ENCODE results near the gene KRT15. TPM values are rescaled to one million over a fixed set of nuclear protein-coding genes. Genes with fewer than 3 reads are reported as not detected.

KRT15 gene
- total and polyA plus RNA-seq, 2 of the 4 experiments (the other 2 are of a cell fraction): 2.9 to 5.3 TPM

DNA sequence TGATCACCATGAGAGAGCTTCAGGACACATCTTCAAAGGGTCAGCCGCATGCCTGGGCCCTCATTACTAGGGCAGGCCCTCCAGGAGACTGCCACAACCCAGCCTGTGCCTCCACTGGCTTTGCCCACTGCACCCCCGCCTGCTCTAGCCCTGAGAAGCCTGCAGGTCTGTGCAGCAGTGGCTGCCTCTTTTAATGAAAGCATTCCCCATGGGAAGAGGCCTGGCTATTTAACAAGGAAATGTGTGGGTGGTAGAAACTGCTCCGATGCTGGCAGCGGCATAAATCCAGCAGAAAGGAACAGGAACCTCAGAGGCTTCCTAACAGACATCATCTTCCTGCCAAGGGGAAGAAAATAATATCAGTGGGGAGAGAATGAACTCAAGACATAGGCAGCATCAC, 51.1 kb downstream of the KRT15 start:
- Histone ChIP-seq H2AK5ac (ENCODE audit: low read depth, low read length) (no peak overlapping the region), H2BK20ac (ENCODE audit: low read depth, low read length) (no peak overlapping the region), H3K36me3 (ENCODE audit: control insufficient read depth, insufficient read depth, low read length) (no peaks in the 10 kb centered on the region), H3K27ac (ENCODE audit: insufficient read depth, low read length) (no peak overlapping the region), H3K79me1 (ENCODE audit: low read depth in 1 of 2, low read length in 2 of 2) (no peaks in the 10 kb centered on the region), H3K14ac (replicated peaks; ENCODE audit: low read depth, low read length) (no peak overlapping the region), H3K23ac (ENCODE audit: low read depth, low read length) (no peak overlapping the region), H3K4me3 (ENCODE audit: insufficient read depth, low read depth, low read length) (no peak overlapping the region), H3K9me1 (ENCODE audit: insufficient read depth, low read length) (no peaks in the 10 kb centered on the region), H4K20me1 (ENCODE audit: insufficient read depth, low read length) (no peaks in the 10 kb centered on the region; the same call in 1 of the 2 replicates), H2BK120ac (ENCODE audit: low read depth, low read length) (no peak overlapping the region), H4K5ac (ENCODE audit: low read depth, low read length) (no peak overlapping the region), H3K4ac (ENCODE audit: low read depth, low read length) (no peak overlapping the region), H3K27me3 (ENCODE audit: control insufficient read depth, insufficient read depth, low read length) (peaks cover 24% of the 10 kb centered on the region), H4K91ac (ENCODE audit: insufficient read depth, low read depth, low read length) (no peak overlapping the region), H2BK15ac (ENCODE audit: low read depth, low read length) (no peak overlapping the region), H3K9ac (ENCODE audit: low read depth, low read length) (no peak overlapping the region), H3K56ac (ENCODE audit: extremely low read depth, insufficient read depth, low read length) (no peak overlapping the region), H3K4me2 (ENCODE audit: low read depth, low read length) (no peak overlapping the region), H2BK5ac (ENCODE audit: low read depth, low read length, poor library complexity, severe bottlenecking) (no peak overlapping the region), H2AFZ (replicated peaks; ENCODE audit: low read length, poor library complexity) (no peak overlapping the region), H3K4me1 (ENCODE audit: control insufficient read depth, insufficient read depth, low read length) (peaks cover 8% of the 10 kb centered on the region), H2AK9ac (replicated peaks; ENCODE audit: low read depth, low read length, poor library complexity) (no peak overlapping the region), H4K8ac (ENCODE audit: low read depth in 2 of 2, low read length in 2 of 2) (no peak overlapping the region), H3K9me3 (ENCODE audit: control insufficient read depth, insufficient read depth, low read length) (peaks cover 20% of the 10 kb centered on the region), H3K18ac (ENCODE audit: low read depth, low read length) (no peak overlapping the region; the same call in 1 of the 2 replicates)
- intact Hi-C loops (cut with micrococcal nuclease): no loop called here
- dilution Hi-C loops (cut with HindIII; ENCODE audit: low sequenced_read_pairs, unreplicated experiment): no loop called here
- ATAC-seq (ENCODE audit: low read depth): no peak
- no TSS peak for BruUV-seq (replicated peaks)
- ChIA-PET POLR2A (ENCODE audit: unreplicated experiment) (interaction anchor here (0.6 kb wide), 1 partner anchor 410 kb away, joined by 12 read pairs; no protein-coding TSS in a partner anchor), CTCF (no interaction called here)
- TF ChIP-seq CEBPB (IDR thresholded peaks at IDR 0.05; ENCODE audit: low read depth, low read length): no peak
- TF ChIP-seq ELK1 (IDR thresholded peaks at IDR 0.05; ENCODE audit: borderline replicate concordance, low read depth, low read length): no peak
- TF ChIP-seq USF2 (IDR thresholded peaks at IDR 0.05; ENCODE audit: low read depth, low read length): no peak
- no peak for TF ChIP-seq RFX5 (IDR thresholded peaks at IDR 0.05; ENCODE audit: low read depth, low read length)
- TF ChIP-seq POLR2A (IDR thresholded peaks at IDR 0.05; ENCODE audit: low read depth, low read length): no peak
- no peak for TF ChIP-seq FOS (IDR thresholded peaks at IDR 0.05; ENCODE audit: low read depth, low read length)
- TF ChIP-seq RCOR1 (IDR thresholded peaks at IDR 0.05; ENCODE audit: insufficient replicate concordance, low read length): no peak
- TF ChIP-seq MXI1 (IDR thresholded peaks at IDR 0.05; ENCODE audit: borderline replicate concordance, low read depth, low read length): no peak
- TF ChIP-seq SMC3 (IDR thresholded peaks at IDR 0.05; ENCODE audit: low read depth, low read length): no peak
- in situ Hi-C loops (cut with MboI; ENCODE audit: low sequenced_read_pairs): no loop called here
- DNase-seq: no peak
- WGBS, 2 experiments (ENCODE audit: extremely low coverage in 2 of 2, insufficient read length in 1 of 2): no CpG with 5 or more reads among the region's 4 CpGs
